Activated CD8-positive, alpha-beta memory T cell treated with anti-CD3 and anti-CD28 coated beads, Interleukin-2, amount 50 U/mL, for 24 hours (primary cell): ENCODE data around the gene SUPT20H.

ENCODE experiments used
- DNase-seq: peaks from one replicate; pipeline ENCODE4 v3.0.0-alpha.2; 2020; ENCODE audit errors: extremely low read depth

Gene SUPT20H

DNA sequence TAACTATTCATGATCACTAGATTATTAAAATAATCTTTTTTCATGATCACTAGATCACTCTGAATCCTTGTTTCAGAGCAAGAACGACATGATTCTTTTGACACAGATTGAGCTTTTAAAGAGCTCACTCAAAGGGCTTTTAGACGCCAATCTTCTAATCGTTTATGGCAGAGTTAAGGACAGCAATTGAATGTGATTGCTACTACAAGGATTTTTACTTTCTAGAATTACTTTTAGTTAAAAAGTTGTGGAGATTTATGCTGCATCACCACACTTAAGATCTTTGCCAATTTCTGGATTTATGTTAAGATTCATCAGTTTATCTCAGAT lies 57.6 kb downstream of the SUPT20H start:
- no peak for DNase-seq

- peak; percentile 82 for DNase-seq
Measured at GRCh38 chr13:36999054-36999714, 60.3 kb downstream of the SUPT20H start, which contains the start of gene ALG5. ALG5 (minus strand) TSS chr13:36999340; CDS start chr13:36999300, 40 bp downstream.

DNA sequence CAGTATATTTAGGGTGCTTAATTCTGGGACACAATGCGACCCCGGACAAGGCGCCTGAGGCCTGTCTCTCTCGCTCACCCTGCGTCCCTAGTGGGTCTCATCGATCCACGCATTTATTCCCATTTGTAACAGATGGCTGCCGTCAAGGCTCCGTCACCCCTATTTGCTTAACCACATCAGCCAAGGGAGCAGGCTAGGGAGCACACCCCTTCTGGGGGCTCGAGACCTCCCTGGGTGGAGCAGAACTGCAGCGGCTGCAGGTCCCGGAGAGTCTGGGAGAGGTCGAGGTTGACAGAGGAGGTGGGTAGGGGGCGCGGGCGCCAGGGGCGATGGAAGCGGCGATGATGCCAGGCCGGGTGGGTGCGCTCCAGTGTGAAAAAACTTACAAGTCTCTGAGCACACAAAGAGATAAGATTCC lies 60.9 kb downstream of the SUPT20H start:
- DNase-seq, result no peak

- no peak for DNase-seq
Measured at GRCh38 chr13:36997716-36998427, 61.6 kb downstream of the SUPT20H start.

DNA sequence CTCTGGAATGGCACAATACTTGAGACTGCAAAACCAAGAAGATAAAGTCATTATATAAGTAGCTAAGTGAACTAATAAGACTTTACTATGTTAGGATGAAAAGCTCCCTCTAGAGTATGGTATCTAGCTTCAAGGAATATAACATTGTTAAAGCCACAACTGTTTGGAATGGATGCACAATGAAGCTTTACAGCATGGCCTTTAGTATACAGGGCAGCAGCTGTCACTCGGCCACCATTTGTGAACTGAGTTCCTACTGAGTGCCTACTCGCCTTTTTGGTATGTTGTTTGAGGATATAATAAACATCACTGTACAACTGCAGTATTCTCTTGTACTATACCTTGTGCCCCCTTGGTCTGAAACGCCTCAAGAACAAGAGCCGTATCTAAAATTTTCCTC lies 67.1 kb downstream of the SUPT20H start:
- no peak for DNase-seq

DNA sequence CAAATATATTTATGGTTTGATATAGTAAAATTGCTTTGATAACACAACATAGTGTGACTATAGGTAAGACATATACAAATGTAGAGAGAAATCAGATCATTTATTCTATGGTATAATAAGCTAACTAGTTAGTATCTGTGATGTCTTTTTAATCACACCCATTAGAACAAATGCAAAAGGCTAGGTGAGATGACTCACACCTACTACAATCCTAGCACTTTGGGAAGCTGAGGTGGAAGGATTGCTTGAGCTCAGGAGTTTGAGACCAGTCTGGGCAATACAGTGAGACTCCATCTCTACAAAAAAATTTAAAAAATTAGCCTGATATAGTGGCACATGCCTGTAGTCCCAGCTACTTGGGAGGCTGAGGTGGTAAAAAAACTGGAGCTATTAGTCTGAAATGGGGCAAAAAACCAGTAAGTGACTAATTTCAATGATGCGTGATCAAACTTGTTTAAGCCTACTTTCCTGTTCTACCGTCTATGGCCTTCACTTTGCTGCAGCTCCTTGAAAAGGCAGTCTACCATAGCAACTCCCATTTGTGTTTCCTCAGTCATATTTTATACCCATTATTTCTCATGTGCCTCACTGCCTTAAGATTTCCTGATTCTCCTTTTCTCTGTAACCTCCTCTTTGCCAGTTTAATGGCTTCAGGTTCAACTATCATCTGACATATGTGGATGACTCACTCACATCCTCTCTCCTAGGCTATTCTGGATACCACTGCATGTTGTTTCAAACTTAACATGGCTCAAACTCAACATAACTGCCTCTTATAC lies 72.8 kb downstream of the SUPT20H start:
- DNase-seq, result no peak

- DNase-seq, result no peak
Measured at GRCh38 chr13:36981156-36981743, 78.2 kb downstream of the SUPT20H start.

DNA sequence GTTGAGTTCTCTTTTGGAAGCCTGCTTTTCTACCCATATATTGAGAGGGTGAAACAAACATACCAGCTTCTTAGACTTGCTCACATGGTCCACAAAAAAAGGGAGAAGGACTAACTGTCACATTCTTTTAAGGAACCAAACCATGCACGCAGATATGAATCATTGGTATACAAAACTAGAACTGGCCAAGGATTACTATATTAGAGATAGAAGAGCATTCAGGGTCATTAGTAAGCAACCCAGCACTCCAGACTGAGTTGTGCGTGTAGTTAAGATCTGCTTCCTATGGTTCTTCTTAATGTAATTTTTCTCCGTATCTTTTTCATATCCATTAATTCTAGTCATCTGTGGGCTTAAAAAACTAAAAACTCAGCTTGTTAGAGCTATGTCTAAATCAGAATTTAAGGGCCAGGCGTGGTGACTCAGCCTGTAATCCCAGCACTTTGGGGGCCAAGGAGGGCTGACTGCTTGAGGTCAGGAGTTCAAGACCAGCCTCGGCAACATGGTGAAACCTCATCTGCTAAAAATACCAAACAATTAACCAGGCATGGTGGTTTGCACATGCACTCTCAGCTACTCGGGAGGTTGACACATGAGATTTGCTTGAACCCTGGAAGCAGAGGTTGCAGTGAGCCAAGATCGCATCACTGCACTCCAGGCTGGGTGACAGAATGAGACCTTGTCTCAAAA lies 80.0 kb downstream of the SUPT20H start:
- no peak for DNase-seq

- DNase-seq, result no peak
Measured at GRCh38 chr13:36975172-36975571, 84.3 kb downstream of the SUPT20H start.

GRCh38 chr13:36973621-36974295 lies 85.7 kb downstream of the SUPT20H start:
- DNase-seq, result no peak

DNA sequence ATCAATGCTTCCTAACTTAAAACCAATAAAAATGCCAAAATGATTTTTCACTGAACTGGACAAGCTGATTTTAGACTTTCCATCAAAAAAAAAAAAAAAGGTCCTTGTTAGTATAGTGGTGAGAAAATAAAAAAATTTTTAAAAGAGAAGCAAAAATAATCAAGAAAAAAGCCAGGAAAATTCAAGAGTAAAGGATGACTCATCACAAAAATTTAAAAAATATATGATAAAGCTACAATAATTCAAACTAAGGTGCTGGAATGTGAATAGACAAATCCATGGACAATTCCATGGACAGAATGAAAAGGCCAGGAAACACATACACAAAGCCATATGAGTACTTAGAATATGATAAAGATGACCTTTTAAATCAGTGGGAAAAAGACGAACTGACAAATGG lies 86.5 kb downstream of the SUPT20H start:
- no peak for DNase-seq

DNA sequence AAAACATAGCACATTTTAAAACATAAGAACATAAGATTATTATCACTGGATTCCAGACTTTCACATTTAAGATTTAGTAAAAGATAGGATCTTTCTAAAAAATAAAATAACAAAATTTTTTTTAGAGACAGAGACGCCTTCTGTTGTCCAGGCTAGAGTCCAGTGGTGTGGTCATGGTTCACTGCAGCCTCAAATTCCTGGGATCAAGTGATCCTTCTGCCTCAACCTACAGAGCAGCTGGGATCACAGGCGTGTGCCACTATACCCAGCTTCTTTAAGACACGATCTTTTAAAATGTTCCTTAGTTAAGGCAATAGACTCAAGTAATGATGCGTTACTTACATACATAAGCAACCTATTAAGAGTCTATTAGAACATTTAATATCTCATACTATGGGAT lies 93.1 kb downstream of the SUPT20H start:
- no peak for DNase-seq

DNA sequence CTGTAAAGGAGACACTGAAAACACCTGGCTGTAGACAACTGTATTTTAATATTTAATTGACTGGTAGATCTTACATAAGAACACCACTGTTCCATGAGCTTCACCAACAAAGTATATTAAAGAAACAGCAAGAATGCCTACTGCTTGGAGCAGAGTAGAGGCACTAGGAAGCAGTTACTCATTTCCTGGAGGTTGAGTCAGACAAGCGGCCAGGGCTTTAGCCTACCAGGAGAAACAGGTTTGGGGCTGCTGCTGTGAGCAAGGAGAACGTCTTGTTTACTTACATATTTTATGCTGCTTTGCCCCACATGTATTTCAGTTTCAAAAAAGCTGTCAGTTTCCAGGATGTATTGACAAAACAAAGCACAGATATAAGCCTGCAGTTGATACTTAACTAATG lies 93.7 kb downstream of the SUPT20H start:
- DNase-seq, result no peak

DNA sequence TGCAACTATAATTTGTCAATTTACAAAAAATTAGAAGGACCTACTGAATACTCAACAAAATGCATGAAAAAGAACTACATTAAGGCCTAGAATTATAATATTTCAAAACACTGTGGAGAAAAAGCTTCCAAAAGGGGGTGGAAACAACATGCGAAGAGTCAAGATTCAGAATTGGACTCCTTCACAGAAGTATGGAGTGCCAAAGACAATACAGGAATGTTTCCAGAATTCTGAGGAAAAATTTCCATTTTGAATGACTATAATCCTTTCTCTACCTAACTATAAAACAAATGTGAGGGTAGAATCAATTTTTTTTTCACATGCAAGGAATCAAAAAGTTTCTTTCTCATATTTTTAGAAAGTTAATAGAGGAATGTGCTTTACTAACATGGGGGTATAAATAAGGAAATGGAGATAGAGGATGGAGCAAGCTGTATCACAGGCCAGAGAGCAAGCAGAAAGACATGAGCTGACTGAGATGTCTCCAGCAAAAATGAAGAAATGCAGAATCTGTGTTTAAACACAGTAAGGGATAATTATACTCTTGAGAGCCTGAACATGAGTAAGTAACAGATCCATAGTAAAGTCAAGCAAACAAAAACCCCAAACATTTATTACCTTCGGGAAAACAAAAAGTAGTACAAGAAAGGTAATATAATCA lies 99.9 kb downstream of the SUPT20H start:
- no peak for DNase-seq
